GM18861 (cell line): ENCODE measurements around the gene ZHX3.
"Not testable (repeated sequence)": the region's sequence is repeated elsewhere in the genome, so short reads cannot be mapped to it uniquely, and the experiment has no call there.

Source experiments
- ATAC-seq: cut with Tn5 transposase; IDR thresholded peaks from one replicate; pipeline ENCODE4 v1.9.1; 2021; ENCODE audit not compliant: unreplicated experiment

Gene ZHX3

DNA sequence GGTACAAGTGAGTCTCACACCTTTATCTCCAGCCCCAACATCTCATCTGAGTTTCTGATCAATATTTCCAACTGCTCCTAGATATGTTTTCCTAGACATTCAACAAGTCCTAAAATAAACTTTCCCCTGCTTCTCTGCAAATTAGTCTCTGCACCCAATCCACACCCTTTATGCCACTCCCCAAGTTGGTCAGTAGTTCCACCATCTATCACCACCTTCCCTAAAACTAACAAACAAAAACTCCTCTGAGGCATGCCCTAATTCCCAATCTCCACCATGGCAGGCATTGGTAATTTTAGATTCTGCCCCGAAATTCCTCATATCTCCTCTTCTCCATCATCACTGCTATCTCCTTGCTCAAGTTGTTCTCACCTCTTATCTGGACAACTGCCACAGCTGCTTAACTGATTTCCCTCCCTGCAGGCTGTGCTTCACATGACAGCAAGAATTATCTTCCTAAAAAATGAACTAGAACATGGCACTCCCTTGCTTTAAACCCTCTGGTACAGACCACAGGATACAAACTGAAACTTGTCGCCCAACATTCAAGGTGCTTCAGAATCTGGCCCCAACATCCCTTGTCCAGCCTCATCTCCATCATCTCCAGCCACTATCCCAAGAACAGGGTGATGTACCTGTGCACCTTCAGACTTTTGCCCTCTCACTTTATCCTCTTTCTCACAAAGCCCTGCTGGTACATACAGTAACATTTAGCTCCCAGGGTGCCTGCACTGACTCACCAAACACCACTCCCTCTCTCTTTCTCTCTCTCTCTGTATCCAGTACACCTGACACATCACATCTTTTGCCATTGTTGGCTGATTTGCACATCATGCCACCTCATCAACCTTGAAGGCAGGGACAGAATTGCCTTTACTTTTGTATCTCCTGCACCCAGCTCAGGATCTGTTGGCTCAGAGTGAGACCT, 55.5 kb downstream of the ZHX3 start:
- no peak for ATAC-seq

DNA sequence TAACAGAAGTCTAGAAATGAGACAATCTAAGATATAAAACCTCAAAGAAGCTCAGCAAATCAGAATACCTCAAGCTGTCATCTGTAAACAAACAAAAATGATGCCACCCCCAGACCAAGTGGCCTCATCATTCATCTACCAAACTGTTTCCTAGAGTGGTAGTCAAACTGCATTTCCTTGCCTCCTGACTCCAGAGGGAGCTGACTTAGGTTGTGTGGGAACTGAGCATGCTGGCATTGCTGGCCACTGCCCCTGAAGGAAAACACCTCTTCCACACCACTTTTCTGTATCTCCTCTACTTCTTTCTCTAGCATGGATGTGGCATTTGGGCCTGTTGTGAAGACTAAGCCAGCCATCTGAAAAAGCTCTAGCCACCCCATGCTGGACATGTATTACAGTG, 56.3 kb downstream of the ZHX3 start:
- no peak for ATAC-seq

GRCh38 chr20:41260734-41261220, 56.8 kb downstream of the ZHX3 start:
- no peak for ATAC-seq

- ATAC-seq: no peak
Measured at GRCh38 chr20:41259309-41259708, 58.2 kb downstream of the ZHX3 start.

DNA sequence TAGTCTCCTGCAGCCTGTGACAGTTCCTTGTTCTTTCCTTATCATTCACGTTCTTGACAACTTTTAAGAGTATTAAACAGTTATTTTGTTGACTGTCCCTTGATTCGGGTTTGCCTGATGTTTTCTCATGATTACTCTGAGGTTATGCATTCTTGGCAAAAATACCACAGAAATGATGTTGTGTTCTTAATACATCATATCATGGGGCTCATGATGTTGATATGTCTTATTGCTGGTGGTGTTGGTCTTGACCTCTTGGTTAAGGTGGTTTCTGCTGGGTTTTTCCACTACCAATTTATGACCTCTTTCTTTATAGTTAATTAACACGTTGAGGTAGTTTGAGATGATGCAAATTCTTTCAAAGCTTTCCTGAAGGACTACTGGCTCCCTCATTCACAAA, 59.1 kb downstream of the ZHX3 start:
- ATAC-seq: no peak

GRCh38 chr20:41256516-41256915, 61.0 kb downstream of the ZHX3 start:
- ATAC-seq: no peak

DNA sequence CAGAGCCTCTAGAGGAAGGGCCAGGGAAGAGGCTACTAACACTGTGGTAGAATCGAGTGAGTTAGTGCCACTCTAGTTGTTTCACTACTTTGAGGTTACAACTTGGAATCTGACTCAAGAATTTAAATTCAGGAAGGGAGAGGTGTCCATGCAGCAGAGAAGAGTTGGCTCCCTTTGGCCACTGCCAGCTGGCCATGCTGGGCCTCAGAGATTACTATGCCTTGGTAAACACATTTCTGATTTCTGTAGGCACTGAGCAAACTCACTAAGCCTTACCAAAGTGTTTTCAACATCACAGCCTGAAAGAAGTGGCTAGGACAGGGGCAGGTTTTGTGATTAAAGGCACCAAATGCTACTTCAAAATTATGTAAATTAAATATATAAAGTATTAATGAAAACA, 61.9 kb downstream of the ZHX3 start:
- ATAC-seq: no peak

DNA sequence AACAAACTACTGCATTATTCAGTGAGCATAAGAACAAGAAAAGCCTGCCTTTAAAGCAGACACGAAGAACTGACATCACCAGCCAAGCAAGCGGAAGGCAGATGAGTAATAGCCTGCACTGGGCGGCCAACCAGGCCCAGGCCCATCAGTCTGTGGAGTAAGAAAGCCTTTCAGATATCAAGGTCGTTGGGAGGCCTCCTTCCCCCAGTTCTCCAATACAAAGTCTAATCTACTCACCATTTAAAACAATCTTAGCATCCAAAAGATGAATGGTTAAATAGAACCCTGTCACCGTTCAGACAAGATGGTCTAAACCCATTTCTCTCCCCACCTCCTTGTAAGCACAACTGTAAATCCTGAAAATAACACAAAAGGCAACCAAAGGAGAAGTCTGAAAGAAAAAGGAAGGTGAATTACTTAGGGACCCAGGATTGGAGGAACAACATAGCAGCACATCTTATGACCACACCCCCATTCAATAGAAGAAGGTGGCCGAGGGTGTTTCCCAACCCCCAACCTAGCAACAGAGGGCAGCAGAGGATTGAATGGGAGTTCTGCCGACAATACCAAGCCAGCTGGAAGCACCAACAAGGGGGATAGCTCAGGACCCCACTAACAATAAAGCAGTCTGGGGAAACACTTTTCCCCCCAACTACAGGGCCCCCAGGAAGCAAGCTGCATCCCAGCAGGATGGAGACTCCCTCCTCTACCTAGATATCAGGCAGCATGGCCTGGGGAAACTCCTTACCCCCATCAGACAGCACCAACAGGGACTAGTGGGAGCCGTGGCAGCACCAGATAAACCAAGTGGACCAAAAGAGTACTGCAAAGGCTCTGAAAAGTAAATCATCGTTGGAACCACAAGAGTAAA, 67.9 kb downstream of the ZHX3 start:
- no peak for ATAC-seq

- ATAC-seq: no peak
Measured at GRCh38 chr20:41248368-41249024, 69.0 kb downstream of the ZHX3 start.

DNA sequence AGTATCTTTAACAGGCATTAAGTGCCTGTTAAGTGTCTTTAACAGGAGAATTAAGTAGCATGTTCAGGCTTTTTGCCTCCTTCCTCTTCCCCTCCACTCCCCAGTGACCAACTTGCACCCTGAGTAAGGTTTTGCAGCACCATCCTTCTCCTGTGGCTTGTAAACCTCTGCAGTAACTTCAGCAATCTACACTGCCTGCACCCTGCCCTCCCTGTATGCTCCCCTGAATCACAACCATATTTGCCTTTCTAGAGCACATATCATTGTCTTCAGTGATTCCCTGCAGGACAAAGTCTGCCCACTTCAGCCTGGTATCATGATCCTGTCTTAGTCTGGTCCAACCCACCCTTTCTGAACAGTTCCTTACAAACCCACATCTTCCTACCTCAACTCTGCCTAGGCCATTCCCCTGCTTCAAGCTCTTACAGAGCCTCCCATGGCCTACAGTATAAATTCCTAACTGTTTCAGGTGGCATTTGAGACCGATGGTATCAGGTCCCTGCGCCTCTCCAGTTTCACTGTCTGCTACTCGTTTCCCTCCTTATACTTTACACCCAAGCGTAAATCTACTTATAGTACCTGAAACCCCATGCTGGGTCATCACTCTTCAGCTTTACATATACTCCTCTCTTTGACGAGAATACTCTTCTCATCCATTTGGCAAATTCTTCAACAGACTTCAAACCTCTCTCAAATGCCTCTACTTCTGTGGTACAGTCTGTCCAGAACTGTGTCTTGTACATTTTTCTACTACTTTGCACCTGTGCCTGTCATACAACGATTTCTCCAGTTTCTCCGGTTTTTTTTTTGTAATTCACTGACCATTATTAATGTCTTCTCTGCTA, 69.8 kb downstream of the ZHX3 start:
- no peak for ATAC-seq

DNA sequence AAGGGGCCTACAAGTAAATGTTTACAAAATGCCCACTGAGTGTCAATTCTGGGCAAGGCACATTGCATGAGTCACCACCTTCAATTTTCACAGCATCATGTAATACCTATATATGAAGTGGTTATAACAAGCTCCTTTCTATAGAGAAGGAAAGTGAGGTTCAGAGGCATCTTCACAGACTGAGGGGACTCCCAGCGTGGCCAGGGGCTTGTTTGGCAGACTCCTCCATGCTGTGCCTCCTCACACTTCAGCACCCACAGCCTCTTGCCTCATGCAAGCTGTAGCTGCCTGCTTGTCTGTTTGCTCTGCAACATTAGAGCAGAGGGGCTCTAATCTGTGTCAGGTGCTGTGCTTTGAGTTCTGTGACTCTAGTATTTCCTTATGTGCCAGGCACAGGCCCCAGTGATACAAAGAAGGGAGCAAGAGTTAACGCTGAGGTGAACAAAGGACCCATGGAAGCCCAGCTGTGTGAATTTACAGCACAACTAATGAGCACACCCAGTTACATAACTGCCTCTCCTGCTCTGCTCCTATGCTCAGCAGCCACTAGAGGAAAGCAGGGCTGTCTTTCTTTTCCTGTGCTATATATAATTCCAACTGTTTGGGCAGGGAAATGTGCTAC, 72.3 kb downstream of the ZHX3 start:
- no peak for ATAC-seq

DNA sequence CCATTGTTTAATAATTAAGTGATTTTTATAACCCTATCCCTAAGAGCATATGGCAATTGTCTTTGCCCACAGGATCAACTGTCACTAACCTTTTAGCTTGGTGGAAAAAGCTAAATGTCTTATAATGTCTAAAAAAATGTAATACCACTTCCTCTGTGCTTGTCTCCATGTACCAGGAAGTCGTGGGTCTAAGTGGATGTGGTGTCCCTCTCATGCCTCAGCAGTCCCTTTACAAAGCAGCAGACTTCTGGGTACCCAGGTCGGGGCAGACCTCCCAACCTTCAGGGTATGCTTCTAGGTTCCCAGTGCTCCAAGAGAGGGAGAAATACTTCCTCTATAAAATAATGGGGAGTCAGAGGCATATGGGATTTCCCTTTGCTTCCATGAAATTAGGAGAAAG, 74.7 kb downstream of the ZHX3 start:
- no peak for ATAC-seq

DNA sequence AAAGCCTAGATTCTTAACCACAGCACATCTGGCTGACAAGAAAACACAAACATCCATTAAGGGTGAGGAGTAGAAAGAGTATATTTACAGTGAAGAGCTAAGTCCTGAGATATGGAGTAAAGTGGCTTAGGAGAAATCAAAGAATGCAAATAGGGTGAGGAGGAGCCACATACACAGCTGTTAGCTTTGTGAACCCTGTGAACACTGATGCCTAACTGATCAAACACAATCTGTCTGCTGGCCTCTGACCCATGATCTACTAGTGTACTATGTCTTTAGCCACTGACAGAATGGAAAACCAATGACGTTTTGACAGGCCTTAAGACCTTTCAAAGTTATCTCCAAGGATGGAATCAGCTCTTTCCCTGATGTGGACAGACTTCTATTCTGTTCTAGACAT, 75.2 kb downstream of the ZHX3 start:
- no peak for ATAC-seq

DNA sequence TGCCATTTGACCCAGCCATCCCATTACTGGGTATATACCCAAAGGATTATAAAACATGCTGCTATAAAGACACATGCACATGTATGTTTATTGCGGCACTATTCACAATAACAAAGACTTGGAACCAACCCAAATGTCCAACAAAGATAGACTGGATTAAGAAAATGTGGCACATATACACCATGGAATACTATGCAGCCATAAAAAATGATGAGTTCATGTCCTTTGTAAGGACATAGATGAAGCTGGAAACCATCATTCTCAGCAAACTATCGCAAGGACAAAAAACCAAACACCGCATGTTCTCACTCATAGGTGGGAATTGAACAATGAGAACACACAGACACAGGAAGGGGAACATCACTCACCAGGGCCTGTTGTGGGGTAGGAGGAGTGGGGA, 80.3 kb downstream of the ZHX3 start:
- ATAC-seq: not testable (repeated sequence)

DNA sequence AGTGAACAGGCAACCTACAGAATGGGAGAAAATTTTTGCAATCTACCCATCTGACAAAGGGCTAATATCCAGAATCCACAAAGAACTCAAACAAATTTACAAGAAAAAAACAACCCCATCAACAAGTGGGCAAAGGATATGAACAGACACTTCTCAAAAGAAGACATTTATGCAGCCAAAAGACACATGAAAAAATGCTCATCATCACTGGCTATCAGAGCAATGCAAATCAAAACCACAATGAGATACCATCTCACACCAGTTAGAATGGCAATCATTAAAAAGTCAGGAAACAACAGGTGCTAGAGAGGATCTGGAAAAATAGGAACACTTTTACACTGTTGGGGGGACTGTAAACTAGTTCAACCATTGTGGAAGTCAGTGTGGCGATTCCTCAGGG, 80.7 kb downstream of the ZHX3 start:
- not testable (repeated sequence) for ATAC-seq

- no peak for ATAC-seq
Measured at GRCh38 chr20:41234546-41234945, 83.0 kb downstream of the ZHX3 start.

- no peak for ATAC-seq
Measured at GRCh38 chr20:41234041-41234440, 83.5 kb downstream of the ZHX3 start.

- no peak for ATAC-seq
Measured at GRCh38 chr20:41232973-41233926, 84.3 kb downstream of the ZHX3 start.

GRCh38 chr20:41231136-41231535, 86.4 kb downstream of the ZHX3 start:
- ATAC-seq: no peak
